Measurements from ENCODE around the gene KCNRG.

- TF ChIP-seq POLR2A (IDR thresholded peaks at IDR 0.05; ENCODE audit: low read depth, low read length) = no peak
- no peak for TF ChIP-seq TAF1 (IDR thresholded peaks at IDR 0.05; ENCODE audit: borderline replicate concordance, low read depth, low read length)
Observed at GRCh38 chr13:50068508-50068907, 53.3 kb downstream of the KCNRG start.
